Measurements from ENCODE around the gene IFNGR2. TPM values are rescaled to one million over a fixed set of nuclear protein-coding genes. Genes with fewer than 3 reads are reported as not detected.

IFNGR2 gene
- total RNA-seq, 1 donor from 2014 or later, result 63.0 TPM

DNA sequence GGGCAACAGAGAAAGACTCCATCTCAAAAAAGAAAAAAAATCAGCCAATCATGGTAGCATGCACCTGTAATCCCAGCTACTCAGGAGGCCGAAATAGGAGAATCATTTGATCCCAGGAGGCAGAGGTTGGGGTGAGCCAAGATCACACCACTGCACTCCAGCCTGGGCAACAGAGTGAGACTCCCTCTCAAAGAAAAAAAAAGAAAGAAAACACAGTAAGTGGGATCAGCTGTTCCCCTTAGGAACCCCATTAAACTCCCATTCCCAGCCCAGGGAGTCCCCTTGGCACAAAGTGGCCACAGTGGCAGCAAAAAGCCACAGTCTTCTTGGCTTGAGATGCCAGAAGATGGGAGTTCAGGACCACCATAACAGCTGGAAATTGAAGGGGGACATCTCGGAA is 67.5 kb downstream of the IFNGR2 start:
- Mint-ChIP-seq H3K4me1 (ENCODE audit: low read depth) (no peaks in the 10 kb centered on the region), H3K36me3 (ENCODE audit: insufficient read depth) (peaks cover 6% of the 10 kb centered on the region), H3K27ac (no peak overlapping the region), H3K4me3 (ENCODE audit: low read depth) (no peak overlapping the region), H3K27me3 (no peaks in the 10 kb centered on the region), H3K9me3 (ENCODE audit: low read depth) (peaks cover 4% of the 10 kb centered on the region)
- TF ChIP-seq, protein P1, sequence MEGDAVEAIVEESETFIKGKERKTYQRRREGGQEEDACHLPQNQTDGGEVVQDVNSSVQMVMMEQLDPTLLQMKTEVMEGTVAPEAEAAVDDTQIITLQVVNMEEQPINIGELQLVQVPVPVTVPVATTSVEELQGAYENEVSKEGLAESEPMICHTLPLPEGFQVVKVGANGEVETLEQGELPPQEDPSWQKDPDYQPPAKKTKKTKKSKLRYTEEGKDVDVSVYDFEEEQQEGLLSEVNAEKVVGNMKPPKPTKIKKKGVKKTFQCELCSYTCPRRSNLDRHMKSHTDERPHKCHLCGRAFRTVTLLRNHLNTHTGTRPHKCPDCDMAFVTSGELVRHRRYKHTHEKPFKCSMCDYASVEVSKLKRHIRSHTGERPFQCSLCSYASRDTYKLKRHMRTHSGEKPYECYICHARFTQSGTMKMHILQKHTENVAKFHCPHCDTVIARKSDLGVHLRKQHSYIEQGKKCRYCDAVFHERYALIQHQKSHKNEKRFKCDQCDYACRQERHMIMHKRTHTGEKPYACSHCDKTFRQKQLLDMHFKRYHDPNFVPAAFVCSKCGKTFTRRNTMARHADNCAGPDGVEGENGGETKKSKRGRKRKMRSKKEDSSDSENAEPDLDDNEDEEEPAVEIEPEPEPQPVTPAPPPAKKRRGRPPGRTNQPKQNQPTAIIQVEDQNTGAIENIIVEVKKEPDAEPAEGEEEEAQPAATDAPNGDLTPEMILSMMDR (IDR thresholded peaks at IDR 0.05; ENCODE audit: unreplicated experiment), result no peak
- no peak for DNase-seq (ENCODE audit: low spot score, unreplicated experiment)

DNA sequence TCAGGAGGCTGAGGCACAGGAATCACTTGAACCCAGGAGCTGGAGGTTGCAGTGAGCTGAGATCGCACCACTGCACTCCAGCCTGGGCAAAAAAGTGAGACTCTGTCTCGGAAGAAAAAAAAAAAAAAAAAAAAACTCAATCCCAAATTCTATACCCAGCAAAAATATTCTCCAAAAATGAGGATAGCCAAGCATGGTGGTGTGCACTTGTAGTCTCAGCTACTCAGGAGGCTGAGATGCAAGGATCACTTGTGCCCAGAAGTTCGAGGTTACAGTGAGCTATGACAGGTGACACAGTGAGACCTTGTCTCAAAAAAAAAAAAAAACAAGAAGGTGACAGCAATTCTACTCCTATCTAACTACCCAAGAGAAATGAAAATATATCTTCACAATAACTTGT is 70.1 kb downstream of the IFNGR2 start:
- Mint-ChIP-seq H3K9me3 (ENCODE audit: low read depth) (peaks cover 4% of the 10 kb centered on the region), H3K27me3 (no peaks in the 10 kb centered on the region), H3K4me1 (ENCODE audit: low read depth) (peaks cover 3% of the 10 kb centered on the region), H3K36me3 (ENCODE audit: insufficient read depth) (peaks cover 6% of the 10 kb centered on the region), H3K27ac (no peak overlapping the region), H3K4me3 (ENCODE audit: low read depth) (no peak overlapping the region)
- TF ChIP-seq, protein P1 (IDR thresholded peaks at IDR 0.05; ENCODE audit: unreplicated experiment), result no peak
- no peak for DNase-seq (ENCODE audit: low spot score, unreplicated experiment)

DNA sequence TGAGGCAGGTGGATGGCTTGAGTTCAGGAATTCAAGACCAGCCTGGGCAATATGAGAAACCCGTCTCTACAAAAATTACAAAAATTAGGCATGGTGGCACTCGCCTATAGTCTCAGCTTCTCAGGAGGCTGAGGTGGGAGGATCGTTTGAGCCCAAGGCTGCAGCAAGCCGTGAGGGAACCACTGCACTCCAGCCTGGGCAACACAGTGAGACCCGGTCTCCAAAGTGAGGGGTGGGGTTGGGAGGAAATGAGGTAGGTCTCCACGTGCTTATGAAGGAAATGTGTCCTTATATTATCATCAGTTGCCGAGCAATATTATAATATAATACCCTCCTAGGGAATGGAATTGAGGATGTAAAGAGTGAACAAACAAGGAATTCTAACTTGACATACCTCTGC is 73.9 kb downstream of the IFNGR2 start:
- H3K4me1 Mint-ChIP-seq (ENCODE audit: low read depth), result peaks cover 7% of the 10 kb centered on the region
- H3K27me3 Mint-ChIP-seq, result no peaks in the 10 kb centered on the region
- peak overlapping the region; percentile 33 for H3K4me3 Mint-ChIP-seq (ENCODE audit: low read depth)
- H3K27ac Mint-ChIP-seq, result no peak overlapping the region
- TF ChIP-seq, protein P1 (IDR thresholded peaks at IDR 0.05; ENCODE audit: unreplicated experiment), result no peak
- peaks cover 4% of the 10 kb centered on the region for H3K9me3 Mint-ChIP-seq (ENCODE audit: low read depth)
- DNase-seq (ENCODE audit: low spot score, unreplicated experiment), result no peak
- peaks cover 6% of the 10 kb centered on the region for H3K36me3 Mint-ChIP-seq (ENCODE audit: insufficient read depth)

DNA sequence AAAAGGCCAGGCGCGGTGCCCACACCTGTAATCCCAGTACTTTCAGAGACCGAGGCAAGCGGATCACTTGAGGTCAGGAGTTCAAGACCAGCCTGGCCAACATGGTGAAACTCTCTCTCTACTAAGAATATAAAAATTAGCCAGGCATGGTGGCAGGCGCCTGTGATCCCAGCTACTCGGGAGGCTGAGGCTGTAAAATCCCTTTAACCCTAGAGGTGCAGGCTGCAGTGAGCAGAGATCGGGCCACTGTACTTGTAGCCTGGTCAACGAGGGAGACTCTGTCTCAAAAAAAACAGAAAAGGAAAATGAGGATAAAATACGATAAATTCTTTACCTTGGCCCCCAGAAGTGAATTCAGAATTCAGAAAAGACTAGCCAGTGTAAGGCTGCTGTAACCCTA is 75.0 kb downstream of the IFNGR2 start:
- Mint-ChIP-seq H3K36me3 (ENCODE audit: insufficient read depth) (peaks cover 4% of the 10 kb centered on the region), H3K9me3 (ENCODE audit: low read depth) (peaks cover 4% of the 10 kb centered on the region), H3K4me3 (ENCODE audit: low read depth) (peak overlapping the region; percentile 83), H3K4me1 (ENCODE audit: low read depth) (peaks cover 7% of the 10 kb centered on the region), H3K27ac (peak overlapping the region; percentile 95), H3K27me3 (no peaks in the 10 kb centered on the region)
- TF ChIP-seq, protein P1 (IDR thresholded peaks at IDR 0.05; ENCODE audit: unreplicated experiment), result no peak
- no peak for DNase-seq (ENCODE audit: low spot score, unreplicated experiment)

DNA sequence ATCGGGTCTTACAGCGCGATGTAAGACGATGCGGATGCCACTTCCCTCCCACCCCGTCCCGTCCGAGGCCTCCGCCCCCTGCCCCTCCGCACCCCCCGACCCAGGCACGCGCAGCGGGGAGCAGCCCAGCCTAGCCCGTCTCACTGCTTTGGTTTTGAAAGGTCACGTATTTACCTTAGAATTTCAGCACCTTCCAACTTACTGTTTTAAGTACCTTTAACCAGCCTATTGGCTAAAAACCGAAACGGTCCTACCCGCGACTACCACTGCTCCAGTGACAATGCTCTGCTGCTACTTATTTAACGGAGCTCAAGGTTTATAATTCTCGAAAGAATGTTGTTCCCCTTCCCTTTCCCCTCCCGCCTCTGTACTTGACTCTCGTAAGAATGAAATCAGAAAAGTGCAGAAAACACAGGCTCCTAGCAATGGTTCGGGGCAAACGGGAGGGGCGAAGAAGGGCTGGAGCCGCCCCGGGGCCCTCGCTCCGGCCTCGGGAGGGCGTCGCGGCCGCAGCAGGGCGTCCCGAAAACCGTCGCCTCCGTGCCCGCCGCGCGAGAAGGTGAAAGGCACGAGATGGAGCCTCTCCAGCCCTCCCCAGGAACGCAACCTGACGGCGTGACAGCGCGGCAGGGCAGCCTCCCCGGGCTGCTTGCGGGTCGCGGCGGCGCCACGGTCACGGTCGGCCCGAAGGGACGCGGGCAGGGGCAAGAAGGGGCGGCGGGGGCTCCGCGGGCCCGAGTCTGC is 75.9 kb downstream of the IFNGR2 start:
- TF ChIP-seq, protein P1 (IDR thresholded peaks at IDR 0.05; ENCODE audit: unreplicated experiment), result no peak
- Mint-ChIP-seq H3K4me1 (ENCODE audit: low read depth) (peaks cover 7% of the 10 kb centered on the region), H3K27ac (peak overlapping the region; percentile 95), H3K9me3 (ENCODE audit: low read depth) (no peaks in the 10 kb centered on the region), H3K4me3 (ENCODE audit: low read depth) (peak overlapping the region; percentile 83), H3K27me3 (no peaks in the 10 kb centered on the region), H3K36me3 (ENCODE audit: insufficient read depth) (no peaks in the 10 kb centered on the region)
- DNase-seq (ENCODE audit: low spot score, unreplicated experiment), result peak; percentile 26
